Urinary bladder (tissue), 4 donors: ENCODE results near the gene ETNK2. TPM values are rescaled to one million over a fixed set of nuclear protein-coding genes. Genes with fewer than 3 reads are reported as not detected.

Source experiments
- DNase-seq: peaks from one replicate; pipeline ENCODE4 v3.0.0-alpha.2; 2015; ENCODE audit errors: extremely low spot score
- H3K27ac ChIP-seq: one replicate; pipeline ENCODE4 v1.5.1; 2013; ENCODE audit warnings: low read depth, mild to moderate bottlenecking, moderate library complexity
- H3K36me3 ChIP-seq: one replicate; pipeline ENCODE4 v1.6.1; 2013; ENCODE audit warnings: mild to moderate bottlenecking, moderate library complexity; ENCODE audit not compliant: insufficient read depth
- H3K4me1 ChIP-seq: one replicate; pipeline ENCODE4 v1.6.1; 2013; ENCODE audit warnings: mild to moderate bottlenecking, moderate library complexity; ENCODE audit not compliant: insufficient read depth
- H3K4me3 ChIP-seq: one replicate; pipeline ENCODE4 v1.5.1; 2013; ENCODE audit warnings: low read depth, low read length
- WGBS: extraction: QIAGEN DNeasy Blood & Tissue Kit; methylation state at CpG from one replicate; pipeline ENCODE4 v1.1.7; 2013; 5-methylcytosine and 5-hydroxymethylcytosine counted together
- polyA plus RNA-seq: library from polyadenylated mRNA; stranded (reverse); fragments of 200-250 nt; gene quantifications from one replicate; pipeline ENCODE4 v1.2.3, GENCODE V29; 2013
- total RNA-seq: library from RNA; depleted of rRNA; stranded (reverse); fragments of >200 nt; gene quantifications from one replicate; pipeline ENCODE4 v1.2.3, GENCODE V29; 2014
- donor health status: healthy with polysubstance abuse.
- donor health status: healthy.

Gene ETNK2
- total and polyA plus RNA-seq, 2 donors: 7.7 to 25.8 TPM

GRCh38 chr1:204147406-204148383, 4.1 kb downstream of the ETNK2 start:
- 79% methylated on average over 13 of the region's 13 CpGs for WGBS
- no peak overlapping the region for H3K4me3 ChIP-seq
- no peaks in the 10 kb centered on the region for H3K36me3 ChIP-seq
- no peaks in the 10 kb centered on the region for H3K4me1 ChIP-seq
- no peak overlapping the region for H3K27ac ChIP-seq
- no peak for DNase-seq

DNA sequence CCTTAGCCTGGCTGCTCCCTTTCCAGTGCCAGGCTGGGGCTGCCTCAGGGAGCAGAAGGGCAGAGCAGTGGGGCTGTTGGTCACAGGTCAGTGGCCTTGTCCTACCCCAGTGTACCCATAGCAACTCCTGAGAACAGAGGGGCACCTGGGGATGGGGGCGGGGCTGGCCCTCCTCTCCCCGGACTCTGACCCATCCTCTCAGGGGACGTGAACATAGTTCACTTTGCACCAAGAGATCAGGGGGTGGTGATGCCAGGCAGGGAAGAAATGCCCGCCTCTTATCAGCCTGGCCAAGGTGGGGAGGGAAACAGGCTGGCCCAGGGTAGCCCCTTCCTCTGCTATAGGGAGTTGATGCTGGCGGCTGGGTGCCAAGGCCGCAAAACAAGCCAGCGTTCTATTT, 4.9 kb downstream of the ETNK2 start:
- no peak for DNase-seq
- Histone ChIP-seq H3K4me1 (no peaks in the 10 kb centered on the region), H3K27ac (no peak overlapping the region), H3K36me3 (no peaks in the 10 kb centered on the region), H3K4me3 (no peak overlapping the region)
- WGBS: 83% methylated on average over 7 of the region's 7 CpGs

DNA sequence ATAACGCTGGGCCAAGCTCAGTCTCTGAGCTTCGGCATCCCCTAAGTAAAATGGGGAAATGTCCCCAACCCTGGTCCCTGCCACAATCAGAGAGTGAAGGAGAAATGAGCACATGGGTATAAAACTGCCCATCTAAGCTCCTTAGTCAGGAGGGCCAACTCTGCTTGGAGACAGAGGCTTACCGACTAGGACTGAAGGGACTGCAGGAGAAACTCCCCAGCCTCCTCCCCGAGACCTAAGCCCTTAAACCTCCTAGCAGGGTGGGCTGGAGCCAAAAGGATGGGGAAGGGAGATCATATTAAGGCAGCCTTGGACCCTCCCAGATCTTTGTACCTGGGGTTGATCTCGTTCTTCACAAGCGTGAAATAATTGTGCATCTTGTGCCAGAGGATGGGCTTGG, 5.5 kb downstream of the ETNK2 start:
- Histone ChIP-seq H3K36me3 (no peaks in the 10 kb centered on the region), H3K4me1 (no peaks in the 10 kb centered on the region), H3K4me3 (no peak overlapping the region), H3K27ac (no peak overlapping the region)
- no peak for DNase-seq
- 88% methylated on average over 6 of the region's 6 CpGs for WGBS

- no peak for DNase-seq
- H3K4me1 ChIP-seq: no peaks in the 10 kb centered on the region
- 78% methylated on average over 4 of the region's 4 CpGs for WGBS
- no peaks in the 10 kb centered on the region for H3K36me3 ChIP-seq
- no peak overlapping the region for H3K4me3 ChIP-seq
- no peak overlapping the region for H3K27ac ChIP-seq
These were observed 6.8 kb downstream of the ETNK2 start for GRCh38 chr1:204145033-204145504.

DNA sequence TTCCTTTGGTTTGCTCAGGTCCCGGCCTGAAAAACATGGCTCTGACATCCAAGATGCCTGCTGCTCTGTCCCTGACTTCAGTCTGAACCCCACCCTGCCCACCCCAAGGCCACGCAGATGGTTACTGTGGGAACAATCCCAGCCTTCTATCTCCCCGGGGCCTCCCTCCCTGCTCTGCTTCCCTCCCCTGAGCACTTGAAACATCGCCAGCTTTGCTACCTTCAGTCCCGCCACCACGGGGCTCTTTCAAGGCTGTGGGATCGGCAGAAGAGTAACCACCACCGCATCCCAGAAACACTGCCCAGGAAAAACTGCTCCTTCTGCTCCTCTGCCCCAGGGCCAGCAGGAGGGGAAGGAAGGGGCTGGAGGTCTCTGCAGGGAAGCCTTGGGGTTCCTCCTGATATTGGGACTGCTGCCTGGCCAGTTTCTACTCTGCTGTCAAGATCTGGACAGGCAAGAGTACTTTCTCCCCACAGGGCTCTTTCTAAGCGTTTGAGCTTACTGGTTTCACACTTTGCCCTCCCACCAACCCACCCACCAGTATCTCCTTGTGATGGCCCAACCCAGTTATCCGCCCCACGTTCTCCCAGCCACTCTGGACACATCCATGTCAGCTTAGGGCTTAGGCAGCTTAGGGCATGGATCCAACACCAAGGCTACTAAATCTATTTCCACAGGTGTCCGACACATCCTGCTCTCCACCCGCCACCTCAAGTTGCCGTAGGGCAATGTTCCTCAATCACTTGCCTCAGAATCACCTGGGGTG, 8.4 kb downstream of the ETNK2 start:
- H3K4me3 ChIP-seq: no peak overlapping the region
- H3K36me3 ChIP-seq: no peaks in the 10 kb centered on the region
- no peaks in the 10 kb centered on the region for H3K4me1 ChIP-seq
- WGBS: 82% methylated on average over 14 of the region's 14 CpGs
- H3K27ac ChIP-seq: no peak overlapping the region
- no peak for DNase-seq

- no peak overlapping the region for H3K27ac ChIP-seq
- WGBS: 92% methylated on average over 5 of the region's 5 CpGs
- H3K4me1 ChIP-seq: no peaks in the 10 kb centered on the region
- no peaks in the 10 kb centered on the region for H3K36me3 ChIP-seq
- no peak overlapping the region for H3K4me3 ChIP-seq
- DNase-seq: no peak
These were observed 9.5 kb downstream of the ETNK2 start for GRCh38 chr1:204142032-204142974.

GRCh38 chr1:204141131-204141530, 10.7 kb downstream of the ETNK2 start:
- no peak for DNase-seq
- Histone ChIP-seq H3K4me3 (no peak overlapping the region), H3K4me1 (no peaks in the 10 kb centered on the region), H3K27ac (no peak overlapping the region), H3K36me3 (no peaks in the 10 kb centered on the region)
- 96% methylated on average over 3 of the region's 3 CpGs for WGBS

GRCh38 chr1:204139952-204140351, 11.9 kb downstream of the ETNK2 start:
- Histone ChIP-seq H3K4me1 (no peaks in the 10 kb centered on the region), H3K36me3 (no peaks in the 10 kb centered on the region), H3K4me3 (no peak overlapping the region), H3K27ac (no peak overlapping the region)
- WGBS: 98% methylated on average over 6 of the region's 6 CpGs
- DNase-seq: no peak

DNA sequence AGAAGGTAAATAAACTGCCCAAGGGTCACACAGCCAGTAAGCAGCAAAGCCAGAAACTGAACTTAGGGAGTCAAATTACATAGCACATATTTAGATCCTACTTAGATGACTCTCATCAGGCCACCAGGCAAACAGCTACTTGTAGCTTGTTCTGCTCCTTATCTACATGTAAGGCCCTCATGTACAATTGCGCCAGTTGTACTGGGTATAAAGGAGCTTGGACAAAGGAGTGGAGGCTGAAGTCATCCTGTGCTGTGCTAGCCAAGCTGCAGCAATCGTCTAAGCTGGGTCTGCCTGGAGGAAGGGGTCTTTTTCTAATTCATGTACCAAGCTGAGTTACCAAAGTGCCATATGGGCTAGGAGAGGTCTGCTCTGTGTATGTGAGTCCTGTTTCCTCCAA, 12.8 kb downstream of the ETNK2 start:
- 90% methylated on average over 2 of the region's 2 CpGs for WGBS
- DNase-seq: no peak
- Histone ChIP-seq H3K4me1 (no peaks in the 10 kb centered on the region), H3K4me3 (no peak overlapping the region), H3K36me3 (no peaks in the 10 kb centered on the region), H3K27ac (no peak overlapping the region)

- H3K4me1 ChIP-seq: no peaks in the 10 kb centered on the region
- WGBS: 72% methylated on average over 2 of the region's 2 CpGs
- H3K36me3 ChIP-seq: no peaks in the 10 kb centered on the region
- H3K4me3 ChIP-seq: no peak overlapping the region
- no peak for DNase-seq
- H3K27ac ChIP-seq: no peak overlapping the region
These were observed 15.0 kb downstream of the ETNK2 start for GRCh38 chr1:204136814-204137213.

DNA sequence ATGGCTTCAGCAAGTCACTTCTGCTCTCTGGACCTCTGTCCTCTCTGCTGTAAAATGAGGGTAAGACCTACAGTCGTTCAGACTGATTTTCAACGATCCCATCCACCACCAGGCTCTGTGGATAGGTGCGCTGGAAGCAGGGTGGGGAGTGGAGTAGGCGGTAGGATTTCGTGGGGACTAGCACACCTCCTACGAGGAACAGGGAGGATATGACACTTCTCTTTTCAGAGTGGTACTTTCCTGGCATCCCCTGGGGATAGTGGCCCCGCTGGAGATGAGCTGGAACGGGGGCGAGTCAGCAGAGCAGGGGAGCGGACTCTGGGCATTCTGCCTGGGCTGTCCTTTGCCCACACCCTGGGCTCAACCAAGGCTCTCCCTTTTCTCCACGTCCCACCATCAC, 17.7 kb downstream of the ETNK2 start:
- no peak overlapping the region for H3K4me3 ChIP-seq
- no peak overlapping the region for H3K27ac ChIP-seq
- no peak for DNase-seq
- 89% methylated on average over 11 of the region's 11 CpGs for WGBS
- no peaks in the 10 kb centered on the region for H3K36me3 ChIP-seq
- no peaks in the 10 kb centered on the region for H3K4me1 ChIP-seq

- H3K36me3 ChIP-seq: no peaks in the 10 kb centered on the region
- H3K4me3 ChIP-seq: no peak overlapping the region
- 83% methylated on average over 6 of the region's 6 CpGs for WGBS
- DNase-seq: no peak
- H3K27ac ChIP-seq: no peak overlapping the region
- H3K4me1 ChIP-seq: no peaks in the 10 kb centered on the region
These were observed 19.1 kb downstream of the ETNK2 start for GRCh38 chr1:204132718-204133117.

GRCh38 chr1:204131978-204132377, 19.9 kb downstream of the ETNK2 start:
- no peak for DNase-seq
- Histone ChIP-seq H3K4me3 (no peak overlapping the region), H3K27ac (no peak overlapping the region), H3K36me3 (no peaks in the 10 kb centered on the region), H3K4me1 (no peaks in the 10 kb centered on the region)
- 92% methylated on average over 4 of the region's 4 CpGs for WGBS
